ENCODE results near the gene SFT2D3.

DNA sequence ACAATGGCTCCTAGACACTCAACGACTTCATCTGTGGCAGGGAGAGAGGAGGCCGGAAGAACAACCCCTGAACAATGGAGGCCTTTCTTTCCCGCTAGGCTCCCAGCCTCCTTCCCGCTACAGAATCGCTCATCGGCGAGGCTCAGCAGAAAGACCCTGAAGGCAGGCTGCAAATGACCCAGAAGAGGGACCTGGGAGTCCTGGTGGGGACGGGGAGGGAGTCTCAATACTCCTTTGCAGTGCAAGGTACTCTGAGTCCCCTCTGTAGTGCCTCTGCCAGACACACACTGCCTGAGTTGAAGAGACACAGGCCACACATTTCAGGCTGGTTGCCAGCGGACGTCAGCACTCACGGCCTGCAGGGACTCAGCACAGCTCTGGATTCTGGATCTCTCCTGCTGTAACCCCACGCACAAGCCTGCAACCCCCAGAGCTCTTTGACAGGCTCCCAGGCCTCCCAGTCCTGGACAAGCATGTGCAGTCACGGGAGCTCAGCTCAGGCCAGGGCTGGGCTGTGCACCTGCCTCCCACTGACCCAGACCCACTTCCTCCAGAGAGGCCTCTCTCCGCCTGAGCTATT lies 49.2 kb upstream of the SFT2D3 start:
- TF ChIP-seq CTCF (IDR thresholded peaks at IDR 0.05) (no peak), POLR2A (IDR thresholded peaks at IDR 0.05) (no peak)

All from testis (tissue), 2 donors.